Measurements from ENCODE around the gene GSTM4. TPM values are rescaled to one million over a fixed set of nuclear protein-coding genes. Genes with fewer than 3 reads are reported as not detected.
A peak's percentile ranks its signal among the peaks of the same experiment; 100 is the strongest.

GSTM4 gene
- total RNA-seq (2014; rRNA removed; shearing (Covaris generic)) = 31.2 and 43.2 TPM in 2 replicates

- H3K36me3 ChIP-seq (replicated peaks; ENCODE audit: control insufficient read depth, insufficient read depth, low read length) = no peaks in the 10 kb centered on the region
- H3K27me3 ChIP-seq (ENCODE audit: control insufficient read depth, insufficient read depth, low read length) = peaks cover 11% of the 10 kb centered on the region
- DNase-seq = peak; percentile 94
- peak within 1 kb of the TSS; percentile 78 for H3K4me3 ChIP-seq (ENCODE audit: insufficient read depth, low read depth, low read length)
These were observed at the start of gene GSTM4 for GRCh38 chr1:109655615-109656519. Gene GSTM4 (plus strand): TSS chr1:109656099. CDS start chr1:109656390, 291 bp downstream.

DNA sequence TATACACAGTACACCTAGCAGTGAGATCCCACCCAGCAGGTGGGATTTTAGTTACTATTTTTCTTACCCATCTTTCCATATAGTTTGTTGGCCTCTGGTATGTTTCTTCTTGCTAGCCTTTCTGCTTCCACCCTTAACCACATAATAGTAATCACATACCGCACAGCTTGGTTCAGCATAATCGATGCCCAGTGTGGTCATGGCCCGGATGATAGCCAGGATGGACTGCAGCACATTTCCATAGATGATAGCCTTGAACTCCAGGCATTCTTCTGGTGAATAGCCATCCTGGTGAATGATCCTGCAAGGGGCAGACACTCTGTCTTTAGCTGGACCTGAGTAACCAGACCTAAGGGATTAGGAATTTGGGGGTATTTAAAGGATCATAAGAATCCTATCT, 46.0 kb upstream of the GSTM4 start:
- no peak overlapping the region for H3K4me3 ChIP-seq (ENCODE audit: insufficient read depth, low read depth, low read length)
- no peak for DNase-seq
- no peaks in the 10 kb centered on the region for H3K27me3 ChIP-seq (ENCODE audit: control insufficient read depth, insufficient read depth, low read length)
- H3K36me3 ChIP-seq (replicated peaks; ENCODE audit: control insufficient read depth, insufficient read depth, low read length) = no peaks in the 10 kb centered on the region

- no peak overlapping the region for H3K4me3 ChIP-seq (ENCODE audit: insufficient read depth, low read depth, low read length)
- H3K36me3 ChIP-seq (replicated peaks; ENCODE audit: control insufficient read depth, insufficient read depth, low read length) = no peaks in the 10 kb centered on the region
- no peaks in the 10 kb centered on the region for H3K27me3 ChIP-seq (ENCODE audit: control insufficient read depth, insufficient read depth, low read length)
- no peak for DNase-seq
These were observed 45.1 kb upstream of the GSTM4 start for GRCh38 chr1:109610609-109611307.

GRCh38 chr1:109611308-109611990, 44.5 kb upstream of the GSTM4 start:
- H3K27me3 ChIP-seq (ENCODE audit: control insufficient read depth, insufficient read depth, low read length) = no peaks in the 10 kb centered on the region
- no peak for DNase-seq
- no peak overlapping the region for H3K4me3 ChIP-seq (ENCODE audit: insufficient read depth, low read depth, low read length)
- no peaks in the 10 kb centered on the region for H3K36me3 ChIP-seq (replicated peaks; ENCODE audit: control insufficient read depth, insufficient read depth, low read length)

GRCh38 chr1:109613361-109614147, 42.3 kb upstream of the GSTM4 start:
- no peaks in the 10 kb centered on the region for H3K36me3 ChIP-seq (replicated peaks; ENCODE audit: control insufficient read depth, insufficient read depth, low read length)
- no peak for DNase-seq
- H3K27me3 ChIP-seq (ENCODE audit: control insufficient read depth, insufficient read depth, low read length) = no peaks in the 10 kb centered on the region
- H3K4me3 ChIP-seq (ENCODE audit: insufficient read depth, low read depth, low read length) = no peak overlapping the region

DNA sequence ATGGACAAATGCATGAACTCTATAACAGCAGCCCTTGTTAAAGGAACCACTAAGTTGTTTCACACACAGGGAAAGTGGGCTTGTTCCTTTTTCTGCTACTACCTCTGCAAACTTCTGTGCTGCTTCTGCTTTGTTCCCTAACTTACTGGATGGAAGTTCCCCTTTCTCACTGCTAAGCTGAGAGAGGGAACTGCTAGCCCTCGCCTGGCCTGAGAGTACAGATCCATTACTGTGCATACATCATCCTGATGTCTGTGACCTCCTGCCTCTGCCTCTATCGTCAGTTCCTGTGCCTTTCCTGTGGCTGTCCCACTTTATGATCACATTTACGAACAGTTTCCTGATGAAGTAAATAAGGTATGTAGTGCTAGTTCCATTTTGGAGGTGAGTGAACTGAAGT, 40.0 kb upstream of the GSTM4 start:
- no peak for DNase-seq
- Histone ChIP-seq H3K36me3 (replicated peaks; ENCODE audit: control insufficient read depth, insufficient read depth, low read length) (no peaks in the 10 kb centered on the region), H3K27me3 (ENCODE audit: control insufficient read depth, insufficient read depth, low read length) (no peaks in the 10 kb centered on the region), H3K4me3 (ENCODE audit: insufficient read depth, low read depth, low read length) (no peak overlapping the region)

- Histone ChIP-seq H3K36me3 (replicated peaks; ENCODE audit: control insufficient read depth, insufficient read depth, low read length) (no peaks in the 10 kb centered on the region), H3K4me3 (ENCODE audit: insufficient read depth, low read depth, low read length) (no peak overlapping the region), H3K27me3 (ENCODE audit: control insufficient read depth, insufficient read depth, low read length) (no peaks in the 10 kb centered on the region)
- DNase-seq = no peak
These were observed 39.5 kb upstream of the GSTM4 start for GRCh38 chr1:109616391-109616790.

GRCh38 chr1:109617291-109617801, 38.6 kb upstream of the GSTM4 start:
- no peaks in the 10 kb centered on the region for H3K27me3 ChIP-seq (ENCODE audit: control insufficient read depth, insufficient read depth, low read length)
- no peaks in the 10 kb centered on the region for H3K36me3 ChIP-seq (replicated peaks; ENCODE audit: control insufficient read depth, insufficient read depth, low read length)
- H3K4me3 ChIP-seq (ENCODE audit: insufficient read depth, low read depth, low read length) = no peak overlapping the region
- DNase-seq = peak; percentile 60

DNA sequence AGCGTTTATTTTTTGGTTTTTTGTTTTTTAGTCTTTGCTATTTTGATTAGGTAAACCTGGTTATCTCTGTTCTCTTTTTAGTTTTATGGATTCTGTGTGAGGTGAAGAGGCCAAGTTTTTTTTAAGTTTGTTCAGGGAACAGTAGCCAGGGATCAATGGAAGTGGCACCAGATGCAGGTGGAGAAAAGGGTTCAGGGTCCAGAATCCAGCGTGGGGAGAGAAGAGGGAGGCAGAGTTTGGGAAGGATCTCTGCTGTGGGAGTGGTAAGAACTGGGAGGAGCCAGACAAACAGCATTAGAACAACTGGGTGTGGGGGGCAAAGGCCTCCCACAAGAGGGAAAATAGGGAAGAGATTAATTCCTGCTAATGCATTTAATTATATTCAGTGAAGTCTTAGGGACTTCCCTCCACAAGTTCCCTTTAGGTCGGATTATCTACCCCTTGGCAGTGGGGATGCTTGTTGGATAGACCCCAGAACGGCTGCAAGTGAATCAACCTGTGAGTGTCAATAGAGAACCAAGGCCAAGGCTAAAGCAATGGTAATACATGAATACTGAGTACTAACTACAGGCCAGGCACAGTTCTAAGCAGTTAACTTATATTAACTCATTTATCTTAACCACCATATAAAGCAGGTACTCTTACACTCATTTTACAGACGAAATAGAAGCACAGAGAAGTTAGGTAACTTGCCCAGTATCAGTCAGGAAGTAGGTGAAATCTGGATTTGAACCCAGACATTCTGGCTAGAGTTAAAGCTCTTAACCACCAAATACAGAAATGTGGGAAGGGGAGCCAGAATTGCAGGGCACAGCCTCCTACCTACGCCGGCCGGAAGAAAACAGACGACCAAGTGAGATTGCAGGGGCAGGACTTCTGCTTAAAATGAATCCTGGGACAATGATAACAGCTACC, 37.0 kb upstream of the GSTM4 start:
- Histone ChIP-seq H3K4me3 (ENCODE audit: insufficient read depth, low read depth, low read length) (peak overlapping the region; percentile 96), H3K36me3 (replicated peaks; ENCODE audit: control insufficient read depth, insufficient read depth, low read length) (no peaks in the 10 kb centered on the region), H3K27me3 (ENCODE audit: control insufficient read depth, insufficient read depth, low read length) (no peaks in the 10 kb centered on the region)
- no peak for DNase-seq

DNA sequence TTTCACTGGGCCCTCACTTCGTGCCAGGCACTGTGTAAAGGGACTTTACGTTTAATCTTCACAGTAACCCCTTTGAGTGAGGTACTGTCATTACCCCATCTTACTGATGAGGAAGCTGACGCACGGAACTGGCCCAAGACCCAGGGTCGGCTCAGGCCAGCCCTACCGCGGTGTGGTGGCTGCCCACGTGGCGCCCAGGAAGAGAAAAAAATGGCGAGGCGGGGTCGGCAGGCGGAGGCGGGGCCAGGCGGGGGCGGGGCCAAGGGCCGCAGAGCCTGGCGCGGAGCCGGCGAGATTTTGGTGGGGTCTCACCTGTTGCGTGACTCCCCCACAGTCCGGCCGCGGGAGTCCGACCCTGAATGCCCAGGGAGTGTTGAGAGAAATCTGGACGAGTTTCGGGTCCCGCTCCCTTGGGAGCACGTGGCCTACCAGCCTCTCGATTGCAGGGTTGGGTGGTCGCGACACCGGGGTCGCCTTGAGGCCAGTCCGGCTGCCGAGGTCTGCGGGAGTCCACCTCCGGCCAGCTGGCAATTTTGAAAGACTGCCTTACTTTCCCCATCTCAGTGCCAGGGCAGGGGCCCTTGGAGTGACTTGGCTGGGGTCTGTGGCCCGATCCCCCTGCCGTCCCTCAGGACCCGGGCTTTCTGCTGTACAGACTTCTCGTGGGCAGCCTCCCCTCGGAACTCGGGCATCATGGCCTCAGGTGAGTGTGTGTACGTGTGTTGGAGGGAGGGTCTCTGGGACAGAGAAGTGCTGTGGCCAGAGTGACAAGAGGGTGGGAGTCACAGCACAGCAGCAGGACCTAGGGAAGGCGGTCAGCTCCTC, 36.1 kb upstream of the GSTM4 start, which contains the start of the genes AMPD2 and GNAT2:
Gene AMPD2, plus strand, starts transcription at position 262 of the 825 bp plus-strand sequence. CDS start 1,339 bp downstream, outside the sequence.
Gene GNAT2, minus strand, starts transcription at position 41 of the 825 bp plus-strand sequence. CDS start 6,746 bp downstream, outside the sequence.
- DNase-seq = peak; percentile 94
- H3K27me3 ChIP-seq (ENCODE audit: control insufficient read depth, insufficient read depth, low read length) = no peaks in the 10 kb centered on the region
- H3K36me3 ChIP-seq (replicated peaks; ENCODE audit: control insufficient read depth, insufficient read depth, low read length) = no peaks in the 10 kb centered on the region
- H3K4me3 ChIP-seq (ENCODE audit: insufficient read depth, low read depth, low read length) = peak within 1 kb of the TSS; percentile 96

- Histone ChIP-seq H3K4me3 (ENCODE audit: insufficient read depth, low read depth, low read length) (peak overlapping the region; percentile 96), H3K27me3 (ENCODE audit: control insufficient read depth, insufficient read depth, low read length) (no peaks in the 10 kb centered on the region), H3K36me3 (replicated peaks; ENCODE audit: control insufficient read depth, insufficient read depth, low read length) (no peaks in the 10 kb centered on the region; the same call in 1 of the 2 replicates)
- DNase-seq = peak; percentile 85
These were observed 35.5 kb upstream of the GSTM4 start for GRCh38 chr1:109620401-109620791.

- peak; percentile 95 for DNase-seq
- H3K27me3 ChIP-seq (ENCODE audit: control insufficient read depth, insufficient read depth, low read length) = no peaks in the 10 kb centered on the region
- peak overlapping the region; percentile 96 for H3K4me3 ChIP-seq (ENCODE audit: insufficient read depth, low read depth, low read length)
- no peaks in the 10 kb centered on the region; the same call in 1 of the 2 replicates for H3K36me3 ChIP-seq (replicated peaks; ENCODE audit: control insufficient read depth, insufficient read depth, low read length)
These were observed 35.0 kb upstream of the GSTM4 start for GRCh38 chr1:109620841-109621286.
